HEK293 (cell line): ENCODE measurements around the gene AP5S1.
A peak's percentile ranks its signal among the peaks of the same experiment; 100 is the strongest.

Source experiments
- MYNN ChIP-seq: fragments of 450-650 bp; formaldehyde crosslinking; IDR thresholded peaks from 2 replicates; pipeline ENCODE4 v1.5.1; 2016; ENCODE audit warnings: missing biosample characterization, missing genetic modification characterization, borderline replicate concordance
- ZNF350 ChIP-seq: fragments of 450-650 bp; formaldehyde crosslinking; IDR thresholded peaks from 2 replicates; pipeline ENCODE4 v1.5.0; 2017; ENCODE audit warnings: missing biosample characterization, mild to moderate bottlenecking, missing genetic modification characterization
- ZNF747 ChIP-seq: fragments of 450-650 bp; formaldehyde crosslinking; IDR thresholded peaks from 2 replicates; pipeline ENCODE4 v1.5.1; 2016; ENCODE audit warnings: missing biosample characterization, missing genetic modification characterization
- ZSCAN18 ChIP-seq: fragments of 450-650 bp; formaldehyde crosslinking; IDR thresholded peaks from 2 replicates; pipeline ENCODE4 v1.5.1; 2016; ENCODE audit warnings: missing biosample characterization, missing genetic modification characterization
- ZSCAN30 ChIP-seq: fragments of 450-650 bp; IDR thresholded peaks from 2 replicates; pipeline ENCODE4 v1.5.1; 2018; ENCODE audit warnings: missing biosample characterization, mild to moderate bottlenecking, missing genetic modification characterization, moderate library complexity
- ZSCAN5A ChIP-seq: fragments of 450-650 bp; formaldehyde crosslinking; IDR thresholded peaks from 2 replicates; pipeline ENCODE4 v1.5.1; 2016; ENCODE audit warnings: missing biosample characterization, missing genetic modification characterization
- TF ChIP-seq, protein P1 (sequence below): fragments of 450-650 bp; formaldehyde crosslinking; IDR thresholded peaks from 2 replicates; pipeline ENCODE4 v1.5.1; 2016; ENCODE audit warnings: missing biosample characterization, missing genetic modification characterization
- TF ChIP-seq, protein P2 (sequence below): fragments of 450-650 bp; formaldehyde crosslinking; IDR thresholded peaks from 2 replicates; pipeline ENCODE4 v1.5.1; 2016; ENCODE audit warnings: missing biosample characterization, missing genetic modification characterization, low read depth
- TF ChIP-seq, protein P3 (sequence below): fragments of 450-650 bp; formaldehyde crosslinking; IDR thresholded peaks from 2 replicates; pipeline ENCODE4 v1.5.1; 2016; ENCODE audit warnings: missing biosample characterization, missing genetic modification characterization
- TF ChIP-seq, protein P4 (sequence below): fragments of 450-650 bp; formaldehyde crosslinking; IDR thresholded peaks from 2 replicates; pipeline ENCODE4 v1.5.1; 2016; ENCODE audit warnings: missing biosample characterization, missing genetic modification characterization, low read depth

GRCh38 chr20:3781153-3781910, 39.0 kb upstream of the AP5S1 start, which contains the start of gene SPEF1:
- TF ChIP-seq, protein P1, sequence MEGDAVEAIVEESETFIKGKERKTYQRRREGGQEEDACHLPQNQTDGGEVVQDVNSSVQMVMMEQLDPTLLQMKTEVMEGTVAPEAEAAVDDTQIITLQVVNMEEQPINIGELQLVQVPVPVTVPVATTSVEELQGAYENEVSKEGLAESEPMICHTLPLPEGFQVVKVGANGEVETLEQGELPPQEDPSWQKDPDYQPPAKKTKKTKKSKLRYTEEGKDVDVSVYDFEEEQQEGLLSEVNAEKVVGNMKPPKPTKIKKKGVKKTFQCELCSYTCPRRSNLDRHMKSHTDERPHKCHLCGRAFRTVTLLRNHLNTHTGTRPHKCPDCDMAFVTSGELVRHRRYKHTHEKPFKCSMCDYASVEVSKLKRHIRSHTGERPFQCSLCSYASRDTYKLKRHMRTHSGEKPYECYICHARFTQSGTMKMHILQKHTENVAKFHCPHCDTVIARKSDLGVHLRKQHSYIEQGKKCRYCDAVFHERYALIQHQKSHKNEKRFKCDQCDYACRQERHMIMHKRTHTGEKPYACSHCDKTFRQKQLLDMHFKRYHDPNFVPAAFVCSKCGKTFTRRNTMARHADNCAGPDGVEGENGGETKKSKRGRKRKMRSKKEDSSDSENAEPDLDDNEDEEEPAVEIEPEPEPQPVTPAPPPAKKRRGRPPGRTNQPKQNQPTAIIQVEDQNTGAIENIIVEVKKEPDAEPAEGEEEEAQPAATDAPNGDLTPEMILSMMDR (tag by site-specific recombination): peak; percentile 86
- TF ChIP-seq ZSCAN30 (tag by site-specific recombination): peak; percentile 63
- no peak for TF ChIP-seq ZSCAN18 (tag by site-specific recombination)
- TF ChIP-seq, protein P2, sequence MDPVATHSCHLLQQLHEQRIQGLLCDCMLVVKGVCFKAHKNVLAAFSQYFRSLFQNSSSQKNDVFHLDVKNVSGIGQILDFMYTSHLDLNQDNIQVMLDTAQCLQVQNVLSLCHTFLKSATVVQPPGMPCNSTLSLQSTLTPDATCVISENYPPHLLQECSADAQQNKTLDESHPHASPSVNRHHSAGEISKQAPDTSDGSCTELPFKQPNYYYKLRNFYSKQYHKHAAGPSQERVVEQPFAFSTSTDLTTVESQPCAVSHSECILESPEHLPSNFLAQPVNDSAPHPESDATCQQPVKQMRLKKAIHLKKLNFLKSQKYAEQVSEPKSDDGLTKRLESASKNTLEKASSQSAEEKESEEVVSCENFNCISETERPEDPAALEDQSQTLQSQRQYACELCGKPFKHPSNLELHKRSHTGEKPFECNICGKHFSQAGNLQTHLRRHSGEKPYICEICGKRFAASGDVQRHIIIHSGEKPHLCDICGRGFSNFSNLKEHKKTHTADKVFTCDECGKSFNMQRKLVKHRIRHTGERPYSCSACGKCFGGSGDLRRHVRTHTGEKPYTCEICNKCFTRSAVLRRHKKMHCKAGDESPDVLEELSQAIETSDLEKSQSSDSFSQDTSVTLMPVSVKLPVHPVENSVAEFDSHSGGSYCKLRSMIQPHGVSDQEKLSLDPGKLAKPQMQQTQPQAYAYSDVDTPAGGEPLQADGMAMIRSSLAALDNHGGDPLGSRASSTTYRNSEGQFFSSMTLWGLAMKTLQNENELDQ (tag by site-specific recombination): no peak
- TF ChIP-seq, protein P3, sequence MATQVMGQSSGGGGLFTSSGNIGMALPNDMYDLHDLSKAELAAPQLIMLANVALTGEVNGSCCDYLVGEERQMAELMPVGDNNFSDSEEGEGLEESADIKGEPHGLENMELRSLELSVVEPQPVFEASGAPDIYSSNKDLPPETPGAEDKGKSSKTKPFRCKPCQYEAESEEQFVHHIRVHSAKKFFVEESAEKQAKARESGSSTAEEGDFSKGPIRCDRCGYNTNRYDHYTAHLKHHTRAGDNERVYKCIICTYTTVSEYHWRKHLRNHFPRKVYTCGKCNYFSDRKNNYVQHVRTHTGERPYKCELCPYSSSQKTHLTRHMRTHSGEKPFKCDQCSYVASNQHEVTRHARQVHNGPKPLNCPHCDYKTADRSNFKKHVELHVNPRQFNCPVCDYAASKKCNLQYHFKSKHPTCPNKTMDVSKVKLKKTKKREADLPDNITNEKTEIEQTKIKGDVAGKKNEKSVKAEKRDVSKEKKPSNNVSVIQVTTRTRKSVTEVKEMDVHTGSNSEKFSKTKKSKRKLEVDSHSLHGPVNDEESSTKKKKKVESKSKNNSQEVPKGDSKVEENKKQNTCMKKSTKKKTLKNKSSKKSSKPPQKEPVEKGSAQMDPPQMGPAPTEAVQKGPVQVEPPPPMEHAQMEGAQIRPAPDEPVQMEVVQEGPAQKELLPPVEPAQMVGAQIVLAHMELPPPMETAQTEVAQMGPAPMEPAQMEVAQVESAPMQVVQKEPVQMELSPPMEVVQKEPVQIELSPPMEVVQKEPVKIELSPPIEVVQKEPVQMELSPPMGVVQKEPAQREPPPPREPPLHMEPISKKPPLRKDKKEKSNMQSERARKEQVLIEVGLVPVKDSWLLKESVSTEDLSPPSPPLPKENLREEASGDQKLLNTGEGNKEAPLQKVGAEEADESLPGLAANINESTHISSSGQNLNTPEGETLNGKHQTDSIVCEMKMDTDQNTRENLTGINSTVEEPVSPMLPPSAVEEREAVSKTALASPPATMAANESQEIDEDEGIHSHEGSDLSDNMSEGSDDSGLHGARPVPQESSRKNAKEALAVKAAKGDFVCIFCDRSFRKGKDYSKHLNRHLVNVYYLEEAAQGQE (tag by site-specific recombination): no peak
- no peak for TF ChIP-seq ZNF350 (tag by site-specific recombination)
- TF ChIP-seq ZSCAN5A (tag by site-specific recombination): 0 out of 2 replicates have a peak, but pooled peaks have one; percentile 14
- TF ChIP-seq, protein P4, sequence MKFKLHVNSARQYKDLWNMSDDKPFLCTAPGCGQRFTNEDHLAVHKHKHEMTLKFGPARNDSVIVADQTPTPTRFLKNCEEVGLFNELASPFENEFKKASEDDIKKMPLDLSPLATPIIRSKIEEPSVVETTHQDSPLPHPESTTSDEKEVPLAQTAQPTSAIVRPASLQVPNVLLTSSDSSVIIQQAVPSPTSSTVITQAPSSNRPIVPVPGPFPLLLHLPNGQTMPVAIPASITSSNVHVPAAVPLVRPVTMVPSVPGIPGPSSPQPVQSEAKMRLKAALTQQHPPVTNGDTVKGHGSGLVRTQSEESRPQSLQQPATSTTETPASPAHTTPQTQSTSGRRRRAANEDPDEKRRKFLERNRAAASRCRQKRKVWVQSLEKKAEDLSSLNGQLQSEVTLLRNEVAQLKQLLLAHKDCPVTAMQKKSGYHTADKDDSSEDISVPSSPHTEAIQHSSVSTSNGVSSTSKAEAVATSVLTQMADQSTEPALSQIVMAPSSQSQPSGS (tag by site-specific recombination): no peak
- TF ChIP-seq ZNF747 (tag by site-specific recombination): no peak
- no peak for TF ChIP-seq MYNN (tag by site-specific recombination)
